Panc1 (cell line): ENCODE data around the gene CSMD2. TPM values are rescaled to one million over a fixed set of nuclear protein-coding genes. Genes with fewer than 3 reads are reported as not detected.

Experiments used
- ATAC-seq: fragments of 200-7000 bp; cut with Tn5 transposase; 2 replicates; pipeline ENCODE4 v1.9.1; 2020; ENCODE audit warnings: mild to moderate bottlenecking, moderate library complexity
- BruUV-seq: library from RNA; stranded (reverse); fragments of 400-500 nt; replicated peaks from 2 replicates; lab custom pipeline; 2021; lab: Mats Ljungman, UMichigan
- CTCF ChIA-PET: fragments of 300-600 bp; sonication (Branson Sonifier 250); formaldehyde crosslinking; loops from one replicate; lab custom pipeline; 2022; ENCODE audit warnings: antibody characterized with exemption; lab: Charles Lee
- POLR2A ChIA-PET: fragments of 300-600 bp; sonication (Branson Sonifier 250); formaldehyde crosslinking; loops from one replicate; lab custom pipeline; 2022; ENCODE audit warnings: antibody characterized with exemption; lab: Charles Lee
- DNase-seq: peaks from one replicate; pipeline ENCODE4 v3.0.0-alpha.2; 2010; ENCODE audit warnings: low read depth, low spot score
- H3K27ac ChIP-seq: 2 replicates; pipeline ENCODE4 v1.5.1; 2011; ENCODE audit warnings: mild to moderate bottlenecking, low read length, inconsistent platforms
- H3K27me3 ChIP-seq: fragments of 200-500 bp; sonication (Bioruptor generic); 2 replicates; pipeline ENCODE4 v1.6.0; 2014; ENCODE audit warnings: low read length, inconsistent platforms; ENCODE audit not compliant: control insufficient read depth, insufficient read depth
- H3K36me3 ChIP-seq: fragments of 200-500 bp; sonication (Bioruptor generic); 2 replicates; pipeline ENCODE4 v1.5.1; 2014; ENCODE audit warnings: inconsistent platforms, mild to moderate bottlenecking, low read length, moderate library complexity; ENCODE audit not compliant: control insufficient read depth, insufficient read depth
- H3K4me1 ChIP-seq: 2 replicates; pipeline ENCODE4 v1.5.1; 2011; ENCODE audit warnings: inconsistent platforms, mild to moderate bottlenecking, low read length, moderate library complexity; ENCODE audit not compliant: control insufficient read depth, insufficient read depth
- H3K4me3 ChIP-seq, 2 experiments: 2 replicates each; pipeline ENCODE4 v1.5.1; 2011 to 2012; ENCODE audit warnings: low read depth in 2 of 2, low read length in 2 of 2, mild to moderate bottlenecking in 2 of 2, inconsistent platforms in 1 of 2, moderate library complexity in 1 of 2
- H3K9me3 ChIP-seq: fragments of 200-500 bp; sonication (Bioruptor generic); 2 replicates; pipeline ENCODE4 v1.5.1; 2014; ENCODE audit warnings: low read depth, mild to moderate bottlenecking, inconsistent platforms, low read length, moderate library complexity; ENCODE audit not compliant: control insufficient read depth, insufficient read depth
- POLR2AphosphoS5 ChIP-seq: IDR thresholded peaks from 2 replicates; pipeline ENCODE4 v1.6.1; 2012; ENCODE audit warnings: mild to moderate bottlenecking, low read depth, low read length, moderate library complexity
- REST ChIP-seq, 2 experiments: IDR thresholded peaks; 2 replicates each; pipeline ENCODE4 v1.6.1; 2011 to 2012; ENCODE audit warnings: low read depth in 2 of 2, control low read depth in 1 of 2, low read length in 1 of 2, mild to moderate bottlenecking in 1 of 2, moderate library complexity in 1 of 2; ENCODE audit not compliant: insufficient read depth in 1 of 2
- SIN3A ChIP-seq: IDR thresholded peaks from 2 replicates; pipeline ENCODE4 v1.6.1; 2012; ENCODE audit warnings: low read depth, mild to moderate bottlenecking, low read length, moderate library complexity, borderline replicate concordance; ENCODE audit not compliant: insufficient read depth
- TCF7L2 ChIP-seq: IDR thresholded peaks from 2 replicates; pipeline ENCODE4 v1.6.1; 2011; ENCODE audit warnings: mild to moderate bottlenecking, low read depth, low read length, inconsistent platforms
- in situ Hi-C: cut with HindIII; loops from 2 replicates; pipeline ENCODE4 v1.10.0; 2016; ENCODE audit warnings: low sequenced_read_pairs, low pct_unique_long_range_greater_than_20kb
- intact Hi-C: fragments of 100-400 bp; cut with micrococcal nuclease; formaldehyde crosslinking; loops from one replicate; pipeline ENCODE4 v1.10.0; 2022; ENCODE audit not compliant: unreplicated experiment
- total RNA-seq: library from RNA; stranded (reverse); gene quantifications from one replicate; pipeline ENCODE4 v1.2.1, GENCODE V29; 2021; ENCODE audit not compliant: unreplicated experiment
- TF ChIP-seq, protein P1 (sequence below): fragments of 450-650 bp; IDR thresholded peaks from 2 replicates; pipeline ENCODE4 v1.5.1; 2017; ENCODE audit warnings: mild to moderate bottlenecking

CSMD2 gene
- total RNA-seq, 1 experiment from 2014 or later = not detected

- H3K4me3 ChIP-seq = no peak overlapping the region
- ATAC-seq = no peak
- in situ Hi-C loops (no loop called here), intact Hi-C loops (no loop called here)
- DNase-seq = no peak
- ChIA-PET CTCF (no interaction called here), POLR2A (no interaction called here)
- H3K27me3 ChIP-seq = peaks cover 10% of the 10 kb centered on the region; the same call in 1 of the 2 replicates
- H3K36me3 ChIP-seq = no peaks in the 10 kb centered on the region
- no TSS peak for BruUV-seq
- no peak for TF ChIP-seq POLR2AphosphoS5
- no peaks in the 10 kb centered on the region for H3K9me3 ChIP-seq
- H3K27ac ChIP-seq = no peak overlapping the region
- no peaks in the 10 kb centered on the region for H3K4me1 ChIP-seq
Measured at GRCh38 chr1:33718186-33718585, 446.8 kb downstream of the CSMD2 start.

DNA sequence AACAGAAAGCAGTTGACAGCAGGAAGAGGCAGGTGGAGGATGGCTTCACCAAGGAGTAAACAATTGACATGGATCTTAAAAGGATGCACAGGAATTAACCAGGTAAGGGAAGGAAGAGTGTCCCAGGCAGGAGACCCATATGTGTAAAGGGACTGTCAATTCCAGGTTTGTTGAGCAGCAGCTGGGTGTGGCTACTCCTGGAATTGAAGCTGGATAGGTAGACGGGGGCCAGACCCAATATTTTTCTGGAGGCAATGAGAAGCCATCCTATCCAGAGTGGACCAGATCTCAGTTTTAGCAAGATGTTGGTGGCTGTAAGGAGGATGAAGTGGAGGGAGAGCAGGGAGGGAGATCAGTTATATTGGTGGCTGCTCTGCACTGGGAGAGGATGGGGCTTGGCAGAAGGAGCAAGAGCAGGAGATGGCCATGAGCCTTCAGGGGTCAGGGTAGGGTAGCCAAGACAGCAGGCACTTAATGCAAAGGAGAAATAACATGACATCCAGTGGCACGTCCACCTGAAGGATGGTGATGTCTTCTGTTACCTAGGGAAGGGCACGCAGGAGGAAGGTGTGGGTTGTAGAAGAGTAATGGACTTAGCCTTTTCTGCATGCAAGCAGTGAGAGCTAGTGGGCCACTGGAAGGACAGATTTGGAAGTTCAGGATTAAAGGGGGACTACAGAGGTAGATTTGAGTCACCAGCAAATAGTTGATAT lies 447.9 kb downstream of the CSMD2 start:
- in situ Hi-C loops (no loop called here), intact Hi-C loops (no loop called here)
- no peaks in the 10 kb centered on the region for H3K9me3 ChIP-seq
- no TSS peak for BruUV-seq
- TF ChIP-seq SIN3A (no peak), TCF7L2 (no peak), POLR2AphosphoS5 (no peak), REST (IDR thresholded peaks at IDR 0.05; ENCODE audit: insufficient read depth in 1 of 2, low read depth in 2 of 2, low read length in 1 of 2) (no peak)
- TF ChIP-seq, protein P1, sequence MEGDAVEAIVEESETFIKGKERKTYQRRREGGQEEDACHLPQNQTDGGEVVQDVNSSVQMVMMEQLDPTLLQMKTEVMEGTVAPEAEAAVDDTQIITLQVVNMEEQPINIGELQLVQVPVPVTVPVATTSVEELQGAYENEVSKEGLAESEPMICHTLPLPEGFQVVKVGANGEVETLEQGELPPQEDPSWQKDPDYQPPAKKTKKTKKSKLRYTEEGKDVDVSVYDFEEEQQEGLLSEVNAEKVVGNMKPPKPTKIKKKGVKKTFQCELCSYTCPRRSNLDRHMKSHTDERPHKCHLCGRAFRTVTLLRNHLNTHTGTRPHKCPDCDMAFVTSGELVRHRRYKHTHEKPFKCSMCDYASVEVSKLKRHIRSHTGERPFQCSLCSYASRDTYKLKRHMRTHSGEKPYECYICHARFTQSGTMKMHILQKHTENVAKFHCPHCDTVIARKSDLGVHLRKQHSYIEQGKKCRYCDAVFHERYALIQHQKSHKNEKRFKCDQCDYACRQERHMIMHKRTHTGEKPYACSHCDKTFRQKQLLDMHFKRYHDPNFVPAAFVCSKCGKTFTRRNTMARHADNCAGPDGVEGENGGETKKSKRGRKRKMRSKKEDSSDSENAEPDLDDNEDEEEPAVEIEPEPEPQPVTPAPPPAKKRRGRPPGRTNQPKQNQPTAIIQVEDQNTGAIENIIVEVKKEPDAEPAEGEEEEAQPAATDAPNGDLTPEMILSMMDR = no peak
- no peak overlapping the region for H3K27ac ChIP-seq
- DNase-seq (no peak), ATAC-seq (no peak)
- H3K4me3 ChIP-seq = no peak overlapping the region
- CTCF ChIA-PET = no interaction called here
- no peaks in the 10 kb centered on the region for H3K36me3 ChIP-seq
- no peaks in the 10 kb centered on the region for H3K4me1 ChIP-seq
- H3K27me3 ChIP-seq = peaks cover 12% of the 10 kb centered on the region; the same call in 1 of the 2 replicates
- POLR2A ChIA-PET = no interaction called here

- peaks cover 12% of the 10 kb centered on the region; the same call in 1 of the 2 replicates for H3K27me3 ChIP-seq
- BruUV-seq = no TSS peak
- H3K36me3 ChIP-seq = no peaks in the 10 kb centered on the region
Measured at GRCh38 chr1:33715195-33715811, 449.7 kb downstream of the CSMD2 start.

More at GRCh38 chr1:33715195-33715811, 449.7 kb downstream of the CSMD2 start:
- H3K27ac ChIP-seq = no peak overlapping the region
- DNase-seq (no peak), ATAC-seq (no peak)
- H3K4me3 ChIP-seq = no peak overlapping the region
- H3K9me3 ChIP-seq = no peaks in the 10 kb centered on the region
- intact Hi-C loops = no loop called here
- POLR2A ChIA-PET = no interaction called here
- TF ChIP-seq POLR2AphosphoS5 (no peak), TCF7L2 (no peak), SIN3A (no peak), REST (IDR thresholded peaks at IDR 0.05; ENCODE audit: insufficient read depth in 1 of 2, low read depth in 2 of 2, low read length in 1 of 2) (no peak)
- TF ChIP-seq, protein P1 = no peak
- CTCF ChIA-PET = no interaction called here
- in situ Hi-C loops = no loop called here
- H3K4me1 ChIP-seq = no peaks in the 10 kb centered on the region
